ENCODE data around the gene PCNX3. TPM values are rescaled to one million over a fixed set of nuclear protein-coding genes. Genes with fewer than 3 reads are reported as not detected.

PCNX3 gene
- total and polyA plus RNA-seq, 2 of the 13 experiments (the other 11 are each of a cell fraction or from before 2014, with no cell fraction given): 16.2 to 23.0 TPM

GRCh38 chr11:65615950-65616574, 486 bp downstream of the PCNX3 start (continued):
- TF ChIP-seq, protein P1, sequence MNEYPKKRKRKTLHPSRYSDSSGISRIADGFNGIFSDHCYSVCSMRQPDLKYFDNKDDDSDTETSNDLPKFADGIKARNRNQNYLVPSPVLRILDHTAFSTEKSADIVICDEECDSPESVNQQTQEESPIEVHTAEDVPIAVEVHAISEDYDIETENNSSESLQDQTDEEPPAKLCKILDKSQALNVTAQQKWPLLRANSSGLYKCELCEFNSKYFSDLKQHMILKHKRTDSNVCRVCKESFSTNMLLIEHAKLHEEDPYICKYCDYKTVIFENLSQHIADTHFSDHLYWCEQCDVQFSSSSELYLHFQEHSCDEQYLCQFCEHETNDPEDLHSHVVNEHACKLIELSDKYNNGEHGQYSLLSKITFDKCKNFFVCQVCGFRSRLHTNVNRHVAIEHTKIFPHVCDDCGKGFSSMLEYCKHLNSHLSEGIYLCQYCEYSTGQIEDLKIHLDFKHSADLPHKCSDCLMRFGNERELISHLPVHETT (CRISPR knock-in tag; conservative IDR thresholded peaks at IDR 0.05): 0 out of 2 replicates have a peak, but pooled peaks have one; percentile 0
- TF ChIP-seq, protein P2, sequence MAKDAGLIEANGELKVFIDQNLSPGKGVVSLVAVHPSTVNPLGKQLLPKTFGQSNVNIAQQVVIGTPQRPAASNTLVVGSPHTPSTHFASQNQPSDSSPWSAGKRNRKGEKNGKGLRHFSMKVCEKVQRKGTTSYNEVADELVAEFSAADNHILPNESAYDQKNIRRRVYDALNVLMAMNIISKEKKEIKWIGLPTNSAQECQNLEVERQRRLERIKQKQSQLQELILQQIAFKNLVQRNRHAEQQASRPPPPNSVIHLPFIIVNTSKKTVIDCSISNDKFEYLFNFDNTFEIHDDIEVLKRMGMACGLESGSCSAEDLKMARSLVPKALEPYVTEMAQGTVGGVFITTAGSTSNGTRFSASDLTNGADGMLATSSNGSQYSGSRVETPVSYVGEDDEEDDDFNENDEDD (CRISPR knock-in tag; IDR thresholded peaks at IDR 0.05; ENCODE audit: borderline replicate concordance): 0 out of 2 replicates have a peak, but pooled peaks have one; percentile 10
- no peak for TF ChIP-seq FOXA3 (CRISPR knock-in tag; IDR thresholded peaks at IDR 0.05)
- no peak for TF ChIP-seq ZFP82 (CRISPR knock-in tag; IDR thresholded peaks at IDR 0.05; ENCODE audit: borderline replicate concordance)
- TF ChIP-seq, protein P3, sequence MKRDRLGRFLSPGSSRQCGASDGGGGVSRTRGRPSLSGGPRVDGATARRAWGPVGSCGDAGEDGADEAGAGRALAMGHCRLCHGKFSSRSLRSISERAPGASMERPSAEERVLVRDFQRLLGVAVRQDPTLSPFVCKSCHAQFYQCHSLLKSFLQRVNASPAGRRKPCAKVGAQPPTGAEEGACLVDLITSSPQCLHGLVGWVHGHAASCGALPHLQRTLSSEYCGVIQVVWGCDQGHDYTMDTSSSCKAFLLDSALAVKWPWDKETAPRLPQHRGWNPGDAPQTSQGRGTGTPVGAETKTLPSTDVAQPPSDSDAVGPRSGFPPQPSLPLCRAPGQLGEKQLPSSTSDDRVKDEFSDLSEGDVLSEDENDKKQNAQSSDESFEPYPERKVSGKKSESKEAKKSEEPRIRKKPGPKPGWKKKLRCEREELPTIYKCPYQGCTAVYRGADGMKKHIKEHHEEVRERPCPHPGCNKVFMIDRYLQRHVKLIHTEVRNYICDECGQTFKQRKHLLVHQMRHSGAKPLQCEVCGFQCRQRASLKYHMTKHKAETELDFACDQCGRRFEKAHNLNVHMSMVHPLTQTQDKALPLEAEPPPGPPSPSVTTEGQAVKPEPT (CRISPR knock-in tag; IDR thresholded peaks at IDR 0.05; ENCODE audit: low read depth): no peak
- no peak for TF ChIP-seq ZNF441 (CRISPR knock-in tag; IDR thresholded peaks at IDR 0.05; ENCODE audit: borderline replicate concordance)
- no peak for TF ChIP-seq CENPX (CRISPR knock-in tag; IDR thresholded peaks at IDR 0.05)
- TF ChIP-seq, protein P4, sequence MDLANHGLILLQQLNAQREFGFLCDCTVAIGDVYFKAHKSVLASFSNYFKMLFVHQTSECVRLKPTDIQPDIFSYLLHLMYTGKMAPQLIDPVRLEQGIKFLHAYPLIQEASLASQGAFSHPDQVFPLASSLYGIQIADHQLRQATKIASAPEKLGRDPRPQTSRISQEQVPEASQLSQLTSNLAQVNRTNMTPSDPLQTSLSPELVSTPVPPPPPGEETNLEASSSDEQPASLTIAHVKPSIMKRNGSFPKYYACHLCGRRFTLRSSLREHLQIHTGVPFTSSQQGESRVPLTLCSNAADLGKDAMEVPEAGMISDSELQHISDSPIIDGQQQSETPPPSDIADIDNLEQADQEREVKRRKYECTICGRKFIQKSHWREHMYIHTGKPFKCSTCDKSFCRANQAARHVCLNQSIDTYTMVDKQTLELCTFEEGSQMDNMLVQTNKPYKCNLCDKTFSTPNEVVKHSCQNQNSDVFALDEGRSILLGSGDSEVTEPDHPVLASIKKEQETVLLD (CRISPR knock-in tag; IDR thresholded peaks at IDR 0.05; ENCODE audit: low read depth): peak; percentile 39; the same call in 1 of the 2 replicates
- no peak for TF ChIP-seq PBX2 (CRISPR knock-in tag; IDR thresholded peaks at IDR 0.05)
- no peak for TF ChIP-seq ZNF296 (CRISPR knock-in tag; conservative IDR thresholded peaks at IDR 0.05)
- TF ChIP-seq, protein P5, sequence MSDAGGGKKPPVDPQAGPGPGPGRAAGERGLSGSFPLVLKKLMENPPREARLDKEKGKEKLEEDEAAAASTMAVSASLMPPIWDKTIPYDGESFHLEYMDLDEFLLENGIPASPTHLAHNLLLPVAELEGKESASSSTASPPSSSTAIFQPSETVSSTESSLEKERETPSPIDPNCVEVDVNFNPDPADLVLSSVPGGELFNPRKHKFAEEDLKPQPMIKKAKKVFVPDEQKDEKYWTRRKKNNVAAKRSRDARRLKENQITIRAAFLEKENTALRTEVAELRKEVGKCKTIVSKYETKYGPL (CRISPR knock-in tag; IDR thresholded peaks at IDR 0.05): no peak
- no peak for TF ChIP-seq ZNF572 (CRISPR knock-in tag; IDR thresholded peaks at IDR 0.05)
- no peak for TF ChIP-seq ZNF543 (CRISPR knock-in tag; IDR thresholded peaks at IDR 0.05)
- TF ChIP-seq ZFX (CRISPR knock-in tag; IDR thresholded peaks at IDR 0.05; ENCODE audit: low read depth): peak; percentile 55
- no peak for TF ChIP-seq ZNF121 (CRISPR knock-in tag; IDR thresholded peaks at IDR 0.05)
- no peak for TF ChIP-seq NR3C1 (CRISPR knock-in tag; IDR thresholded peaks at IDR 0.05)
